Measurements from ENCODE around the gene LEMD3.

GRCh38 chr12:65121049-65121955, 48.1 kb upstream of the LEMD3 start, which contains the start of gene WIF1:
- TF ChIP-seq CTCF (optimal IDR thresholded peaks at IDR 0.05 in 1 of 3, IDR thresholded peaks at IDR 0.05 in 1 of 3, conservative IDR thresholded peaks at IDR 0.05 in 1 of 3; ENCODE audit: extremely low read depth in 1 of 3, insufficient read depth in 2 of 3, low read length in 3 of 3) (peak in 1 of 3 experiments; percentile 35), EZH2 (IDR thresholded peaks at IDR 0.05; ENCODE audit: low read length) (peak; percentile 85)
